GM23338 (cell line): Measurements from ENCODE around the gene ZNF518B. TPM values are rescaled to one million over a fixed set of nuclear protein-coding genes. Genes with fewer than 3 reads are reported as not detected.

Experiments
- ATAC-seq: fragments of 200-7000 bp; cut with Tn5 transposase; 3 replicates; pipeline ENCODE4 v1.9.1; 2020
- DNase-seq: peaks from one replicate; pipeline ENCODE4 v3.0.0-alpha.2; 2015; ENCODE audit warnings: low spot score
- H2AFZ ChIP-seq: fragments of 200-600 bp; sonication (generic); 2 replicates; pipeline ENCODE4 v1.8.0; 2016; ENCODE audit warnings: antibody characterized with exemption, mild to moderate bottlenecking, moderate library complexity
- H3F3A ChIP-seq: fragments of 200-600 bp; sonication (generic); replicated peaks from 2 replicates; pipeline ENCODE4 v1.8.0; 2017; ENCODE audit warnings: antibody characterized with exemption, mixed run types, low read depth
- H3K27ac ChIP-seq: fragments of 200-600 bp; sonication (generic); 2 replicates; pipeline ENCODE4 v1.6.1; 2016; ENCODE audit warnings: low read depth
- H3K27me3 ChIP-seq: fragments of 200-600 bp; sonication (generic); 2 replicates; pipeline ENCODE4 v1.8.0; 2016; ENCODE audit warnings: mild to moderate bottlenecking, mixed run types, moderate library complexity; ENCODE audit not compliant: insufficient read depth
- H3K36me3 ChIP-seq: fragments of 200-600 bp; sonication (generic); 2 replicates; pipeline ENCODE4 v1.8.0; 2016; ENCODE audit warnings: mild to moderate bottlenecking; ENCODE audit not compliant: insufficient read depth
- H3K4me1 ChIP-seq: fragments of 200-600 bp; sonication (generic); 2 replicates; pipeline ENCODE4 v1.8.0; 2016; ENCODE audit warnings: mild to moderate bottlenecking, moderate library complexity; ENCODE audit not compliant: insufficient read depth
- H3K4me2 ChIP-seq: fragments of 200-600 bp; sonication (generic); 2 replicates; pipeline ENCODE4 v1.7.1; 2017; ENCODE audit warnings: mixed run types
- H3K4me3 ChIP-seq: fragments of 200-600 bp; sonication (generic); 2 replicates; pipeline ENCODE4 v1.6.1; 2016; ENCODE audit warnings: mixed run types
- H3K79me2 ChIP-seq: fragments of 200-600 bp; sonication (generic); replicated peaks from 2 replicates; pipeline ENCODE4 v1.8.0; 2017; ENCODE audit warnings: mild to moderate bottlenecking; ENCODE audit not compliant: insufficient read depth
- H3K9me2 ChIP-seq: fragments of 200-600 bp; sonication (generic); 2 replicates; pipeline ENCODE4 v1.8.0; 2017; ENCODE audit not compliant: insufficient read depth
- H4K20me1 ChIP-seq: fragments of 200-600 bp; sonication (generic); replicated peaks from 2 replicates; pipeline ENCODE4 v1.8.0; 2017; ENCODE audit warnings: mild to moderate bottlenecking; ENCODE audit not compliant: insufficient read depth
- H3K27ac Mint-ChIP-seq: 2 replicates; pipeline ENCODE4 v1.8.0; 2020; ENCODE audit warnings: inconsistent platforms, mild to moderate bottlenecking, moderate library complexity, mixed read lengths
- H3K27me3 Mint-ChIP-seq: 3 replicates; pipeline ENCODE4 v1.8.0; 2022; ENCODE audit warnings: low read depth, mild to moderate bottlenecking, moderate library complexity, mixed read lengths, inconsistent platforms; ENCODE audit not compliant: insufficient read depth, poor library complexity
- H3K36me3 Mint-ChIP-seq: 3 replicates; pipeline ENCODE4 v1.8.0; 2021; ENCODE audit warnings: low read depth, mild to moderate bottlenecking, inconsistent platforms, moderate library complexity, mixed read lengths
- H3K4me1 Mint-ChIP-seq: 3 replicates; pipeline ENCODE4 v1.8.0; 2020; ENCODE audit warnings: mild to moderate bottlenecking, inconsistent platforms, mixed read lengths
- H3K4me3 Mint-ChIP-seq: 3 replicates; pipeline ENCODE4 v1.8.0; 2021; ENCODE audit warnings: moderate library complexity, mild to moderate bottlenecking, inconsistent platforms, mixed read lengths
- H3K9me3 Mint-ChIP-seq: 3 replicates; pipeline ENCODE4 v1.8.0; 2020; ENCODE audit warnings: moderate library complexity, mild to moderate bottlenecking, inconsistent platforms, mixed read lengths
- CREB1 ChIP-seq: fragments of 250-450 bp; sonication (Bioruptor Pico); IDR thresholded peaks from 2 replicates; pipeline ENCODE4 v1.5.0; 2020; ENCODE audit warnings: low read depth, mild to moderate bottlenecking, moderate library complexity
- CTCF ChIP-seq, 2 experiments: fragments of 200-600 bp in 1 of 2; sonication (generic) in 1 of 2; conservative IDR thresholded peaks; 2 replicates each; pipeline versions ENCODE4 v1.5.1 to v1.6.1; 2016 to 2017; ENCODE audit warnings: antibody characterized with exemption in 2 of 2, low read depth in 2 of 2, mild to moderate bottlenecking in 2 of 2, moderate library complexity in 1 of 2
- ETS1 ChIP-seq: IDR thresholded peaks from 2 replicates; pipeline ENCODE4 v1.6.1; 2016; ENCODE audit warnings: antibody characterized with exemption
- EZH2 ChIP-seq: fragments of 200-600 bp; sonication (generic); IDR thresholded peaks from one replicate; pipeline ENCODE4 v1.8.0; 2017; ENCODE audit warnings: antibody characterized with exemption, mild to moderate bottlenecking, low read depth; ENCODE audit not compliant: unreplicated experiment
- EZH2phosphoT487 ChIP-seq: fragments of 200-600 bp; sonication (generic); IDR thresholded peaks from one replicate; pipeline ENCODE4 v1.8.1; 2018; ENCODE audit warnings: antibody characterized with exemption; ENCODE audit not compliant: unreplicated experiment
- JUNB ChIP-seq: IDR thresholded peaks from one replicate; pipeline ENCODE4 v1.6.1; 2016; ENCODE audit warnings: antibody characterized with exemption; ENCODE audit not compliant: unreplicated experiment
- NANOG ChIP-seq: IDR thresholded peaks from 2 replicates; pipeline ENCODE4 v1.6.1; 2016; ENCODE audit warnings: antibody characterized with exemption, borderline replicate concordance
- POLR2AphosphoS5 ChIP-seq: IDR thresholded peaks from 2 replicates; pipeline ENCODE4 v1.6.1; 2016; ENCODE audit warnings: antibody characterized with exemption, low read depth
- REST ChIP-seq: IDR thresholded peaks from one replicate; pipeline ENCODE4 v1.6.1; 2018; ENCODE audit warnings: antibody characterized with exemption; ENCODE audit not compliant: unreplicated experiment
- STAT1 ChIP-seq: IDR thresholded peaks from one replicate; pipeline ENCODE4 v1.6.1; 2016; ENCODE audit warnings: antibody characterized with exemption; ENCODE audit not compliant: unreplicated experiment
- ZNF114 ChIP-seq: fragments of 250-450 bp; sonication (Bioruptor Pico); IDR thresholded peaks from 2 replicates; pipeline ENCODE4 v1.5.0; 2020; ENCODE audit warnings: mild to moderate bottlenecking, moderate library complexity
- ZNF331 ChIP-seq: fragments of 250-450 bp; sonication (Bioruptor Pico); IDR thresholded peaks from 2 replicates; pipeline ENCODE4 v1.5.0; 2020; ENCODE audit warnings: low read depth, mild to moderate bottlenecking, moderate library complexity
- polyA plus RNA-seq: library from polyadenylated mRNA; unstranded; fragments of >200 nt; fragmentation: Nextera tagmentation; extraction: Ambion mirVana; gene quantifications from 2 replicates; pipeline ENCODE4 v1.2.1, GENCODE V29; 2016
- total RNA-seq: library from RNA; depleted of rRNA; stranded (reverse); fragments of >200 nt; shearing (Covaris generic); gene quantifications from 2 replicates; pipeline ENCODE4 v1.2.3, GENCODE V29; 2014

The ZNF518B gene
- total and polyA plus RNA-seq, 2 experiments from 2014 or later: 2.9 to 10.8 TPM

GRCh38 chr4:10504570-10505179 is 47.4 kb upstream of the ZNF518B start (continued):
- TF ChIP-seq REST: no peak
- TF ChIP-seq STAT1: no peak
- TF ChIP-seq ZNF114: no peak
- TF ChIP-seq ETS1: no peak

GRCh38 chr4:10502717-10503116 is 45.5 kb upstream of the ZNF518B start:
- peaks cover 24% of the 10 kb centered on the region for H3K4me1 Mint-ChIP-seq
- H3K27ac Mint-ChIP-seq: no peak overlapping the region
- peaks cover 8% of the 10 kb centered on the region for H3K27me3 Mint-ChIP-seq
- Histone ChIP-seq H3K27ac (no peak overlapping the region), H3K36me3 (no peaks in the 10 kb centered on the region), H3F3A (no peaks in the 10 kb centered on the region), H3K9me2 (peaks cover 2% of the 10 kb centered on the region; the same call in 1 of the 2 replicates), H3K79me2 (no peaks in the 10 kb centered on the region), H3K4me2 (no peak overlapping the region), H4K20me1 (no peaks in the 10 kb centered on the region), H3K4me1 (peaks cover 9% of the 10 kb centered on the region), H3K4me3 (no peak overlapping the region), H2AFZ (no peak overlapping the region), H3K27me3 (peaks cover 1% of the 10 kb centered on the region)
- ATAC-seq (no peak), DNase-seq (no peak)
- H3K9me3 Mint-ChIP-seq: no peaks in the 10 kb centered on the region
- H3K36me3 Mint-ChIP-seq: no peaks in the 10 kb centered on the region
- TF ChIP-seq POLR2AphosphoS5 (no peak), CTCF (conservative IDR thresholded peaks at IDR 0.05; ENCODE audit: low read depth in 2 of 2) (no peak), EZH2 (no peak), CREB1 (CRISPR knock-in tag) (no peak), EZH2phosphoT487 (no peak), ZNF114 (no peak), JUNB (no peak), ZNF331 (CRISPR knock-in tag) (no peak), ETS1 (no peak), NANOG (no peak), STAT1 (no peak), REST (no peak)
- H3K4me3 Mint-ChIP-seq: no peak overlapping the region
